OCI-LY1 (cell line): ENCODE data around the gene DEPDC7.

Source experiments
- H2AFZ ChIP-seq: fragments of 200-600 bp; sonication (generic), shearing (Covaris generic); 2 replicates; pipeline ENCODE4 v1.6.0; 2014; ENCODE audit warnings: antibody characterized with exemption, mild to moderate bottlenecking, low read length
- H3F3A ChIP-seq: fragments of 200-600 bp; sonication (generic), shearing (Covaris generic); 2 replicates; pipeline ENCODE4 v1.6.0; 2014; ENCODE audit warnings: mild to moderate bottlenecking, antibody characterized with exemption, low read length, moderate library complexity; ENCODE audit not compliant: insufficient read depth
- H3K27ac ChIP-seq: fragments of 200-600 bp; sonication (generic); 2 replicates; pipeline ENCODE4 v1.5.1; 2014; ENCODE audit warnings: low read length, mixed run types, mild to moderate bottlenecking, low read depth; ENCODE audit not compliant: poor library complexity, severe bottlenecking
- H3K27me3 ChIP-seq: fragments of 200-600 bp; sonication (generic); 2 replicates; pipeline ENCODE4 v1.6.0; 2014; ENCODE audit warnings: antibody characterized with exemption, mild to moderate bottlenecking, low read length, moderate library complexity; ENCODE audit not compliant: insufficient read depth
- H3K36me3 ChIP-seq: fragments of 200-600 bp; sonication (generic); 2 replicates; pipeline ENCODE4 v1.6.1; 2014; ENCODE audit warnings: mild to moderate bottlenecking, antibody characterized with exemption, low read length, moderate library complexity, mixed read lengths; ENCODE audit not compliant: insufficient read depth
- H3K4me1 ChIP-seq: fragments of 200-600 bp; sonication (generic); 2 replicates; pipeline ENCODE4 v1.5.1; 2014; ENCODE audit warnings: mild to moderate bottlenecking, low read length, moderate library complexity; ENCODE audit not compliant: insufficient read depth, severe bottlenecking
- H3K4me2 ChIP-seq: fragments of 200-600 bp; sonication (generic), shearing (Covaris generic); 2 replicates; pipeline ENCODE4 v1.6.1; 2014; ENCODE audit warnings: low read length
- H3K4me3 ChIP-seq: fragments of 200-600 bp; sonication (generic); 2 replicates; pipeline ENCODE4 v1.5.1; 2014; ENCODE audit warnings: low read length, low read depth, mild to moderate bottlenecking, mixed read lengths; ENCODE audit not compliant: poor library complexity, severe bottlenecking
- H3K79me2 ChIP-seq: fragments of 200-600 bp; shearing (Covaris generic); 2 replicates; pipeline ENCODE4 v1.6.1; 2016; ENCODE audit warnings: mixed run types, low read length, mixed read lengths; ENCODE audit not compliant: insufficient read depth
- H3K9ac ChIP-seq: fragments of 200-600 bp; sonication (generic), shearing (Covaris generic); 2 replicates; pipeline ENCODE4 v1.6.1; 2014; ENCODE audit warnings: mild to moderate bottlenecking, low read length, mixed read lengths
- H3K9me2 ChIP-seq: fragments of 200-600 bp; sonication (generic), shearing (Covaris generic); 2 replicates; pipeline ENCODE4 v1.6.1; 2014; ENCODE audit warnings: low read depth, mild to moderate bottlenecking, low read length, mixed read lengths
- H3K9me3 ChIP-seq: fragments of 200-600 bp; shearing (Covaris generic); 2 replicates; pipeline ENCODE4 v1.6.1; 2014; ENCODE audit warnings: low read length, mixed read lengths
- H4K20me1 ChIP-seq: fragments of 200-600 bp; sonication (generic), shearing (Covaris generic); 2 replicates; pipeline ENCODE4 v1.6.0; 2016; ENCODE audit warnings: mild to moderate bottlenecking, low read length; ENCODE audit not compliant: insufficient read depth
- EZH2 ChIP-seq: fragments of 200-600 bp; sonication (generic), shearing (Covaris generic); IDR thresholded peaks from 2 replicates; pipeline ENCODE4 v1.8.0; 2017; ENCODE audit warnings: borderline replicate concordance, mixed run types, mild to moderate bottlenecking, antibody characterized with exemption, low read length, moderate library complexity, mixed read lengths
- TF ChIP-seq, protein P1 (sequence below): fragments of 200-600 bp; sonication (generic), shearing (Covaris generic); IDR thresholded peaks from 2 replicates; pipeline ENCODE4 v1.5.1; 2017; ENCODE audit warnings: mild to moderate bottlenecking, antibody characterized with exemption, low read length, moderate library complexity, mixed read lengths

DEPDC7 gene

DNA sequence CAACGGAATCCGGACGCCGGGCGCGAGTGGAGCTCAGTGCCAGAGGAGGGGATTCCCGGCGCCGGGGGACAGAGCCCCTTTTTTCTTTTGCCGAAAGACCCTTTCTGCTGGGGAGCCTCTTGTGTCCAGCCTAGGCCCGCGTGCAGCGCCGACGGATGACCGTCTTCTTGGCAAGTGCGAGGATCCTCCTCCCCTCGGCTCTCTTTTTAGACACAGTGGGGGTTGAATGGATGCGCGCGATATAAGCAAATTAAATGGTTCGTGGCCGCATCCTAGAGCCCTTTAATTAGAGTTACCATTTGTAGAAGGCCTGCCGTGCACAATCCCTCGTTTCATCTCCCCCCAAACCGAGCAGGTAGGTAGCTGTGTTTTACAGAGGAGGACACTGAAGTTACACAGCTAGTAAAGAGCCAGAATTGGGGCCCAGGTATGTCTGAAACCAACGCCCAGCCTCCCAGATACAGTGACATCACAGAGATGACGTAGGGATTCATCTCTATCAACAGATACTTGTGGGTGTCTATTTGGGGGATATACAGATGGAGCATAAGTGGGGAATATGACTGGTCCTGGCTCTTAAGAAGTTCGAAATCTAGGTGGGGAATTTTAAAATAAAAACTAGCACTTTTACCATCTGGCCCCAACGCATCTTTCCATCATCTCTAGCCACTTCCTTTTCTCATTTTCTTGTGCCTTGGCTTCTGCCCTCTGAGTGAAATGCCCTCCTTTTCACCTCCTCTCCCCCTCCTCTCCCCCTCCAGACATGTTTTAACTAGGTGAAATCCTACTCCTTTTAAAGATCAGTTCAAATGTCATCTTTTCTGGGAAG, 24.6 kb downstream of the DEPDC7 start:
- no peaks in the 10 kb centered on the region for H3F3A ChIP-seq
- H3K9ac ChIP-seq, result peak overlapping the region; percentile 76
- TF ChIP-seq, protein P1, sequence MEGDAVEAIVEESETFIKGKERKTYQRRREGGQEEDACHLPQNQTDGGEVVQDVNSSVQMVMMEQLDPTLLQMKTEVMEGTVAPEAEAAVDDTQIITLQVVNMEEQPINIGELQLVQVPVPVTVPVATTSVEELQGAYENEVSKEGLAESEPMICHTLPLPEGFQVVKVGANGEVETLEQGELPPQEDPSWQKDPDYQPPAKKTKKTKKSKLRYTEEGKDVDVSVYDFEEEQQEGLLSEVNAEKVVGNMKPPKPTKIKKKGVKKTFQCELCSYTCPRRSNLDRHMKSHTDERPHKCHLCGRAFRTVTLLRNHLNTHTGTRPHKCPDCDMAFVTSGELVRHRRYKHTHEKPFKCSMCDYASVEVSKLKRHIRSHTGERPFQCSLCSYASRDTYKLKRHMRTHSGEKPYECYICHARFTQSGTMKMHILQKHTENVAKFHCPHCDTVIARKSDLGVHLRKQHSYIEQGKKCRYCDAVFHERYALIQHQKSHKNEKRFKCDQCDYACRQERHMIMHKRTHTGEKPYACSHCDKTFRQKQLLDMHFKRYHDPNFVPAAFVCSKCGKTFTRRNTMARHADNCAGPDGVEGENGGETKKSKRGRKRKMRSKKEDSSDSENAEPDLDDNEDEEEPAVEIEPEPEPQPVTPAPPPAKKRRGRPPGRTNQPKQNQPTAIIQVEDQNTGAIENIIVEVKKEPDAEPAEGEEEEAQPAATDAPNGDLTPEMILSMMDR, result no peak
- no peak for TF ChIP-seq EZH2
- H3K36me3 ChIP-seq, result peaks cover 12% of the 10 kb centered on the region; the same call in 1 of the 2 replicates
- H3K27ac ChIP-seq, result peak overlapping the region; percentile 69
- H3K9me3 ChIP-seq, result no peaks in the 10 kb centered on the region
- no peaks in the 10 kb centered on the region for H3K9me2 ChIP-seq
- no peaks in the 10 kb centered on the region for H4K20me1 ChIP-seq
- peak overlapping the region; percentile 86 for H3K4me3 ChIP-seq
- no peaks in the 10 kb centered on the region for H3K27me3 ChIP-seq
- H3K4me2 ChIP-seq, result peak overlapping the region; percentile 80
- no peaks in the 10 kb centered on the region for H3K79me2 ChIP-seq
- peak overlapping the region; percentile 67 for H2AFZ ChIP-seq
- peaks cover 19% of the 10 kb centered on the region for H3K4me1 ChIP-seq

DNA sequence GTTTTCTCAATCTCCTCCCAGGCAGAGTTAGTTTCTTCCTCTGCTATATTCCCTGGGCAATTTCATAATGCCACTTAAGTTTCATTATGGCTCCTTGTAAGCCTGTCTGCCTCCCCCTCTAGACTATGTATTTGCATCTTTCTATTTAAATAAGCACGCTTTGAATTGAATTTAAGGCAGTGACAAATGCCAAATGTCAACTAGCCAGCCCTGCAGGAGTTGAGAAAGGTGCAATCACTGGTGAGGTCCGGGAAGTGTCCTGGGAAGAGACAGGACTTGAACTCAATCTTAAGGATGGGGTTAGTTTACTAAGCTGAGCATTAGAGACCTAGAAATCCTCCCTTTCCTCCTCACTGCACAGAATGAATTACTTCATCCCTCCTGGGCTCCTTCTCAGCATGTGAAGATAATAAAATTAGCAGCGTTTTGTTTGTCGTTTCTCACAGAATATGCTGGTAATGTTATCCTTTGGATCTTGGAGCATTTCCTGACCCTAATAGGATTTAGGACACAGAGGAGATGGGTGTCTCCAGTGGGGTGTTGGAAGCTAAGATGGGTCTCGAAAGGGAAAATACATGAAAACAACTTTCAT, 25.3 kb downstream of the DEPDC7 start:
- Histone ChIP-seq H3K9ac (peak overlapping the region; percentile 76), H4K20me1 (no peaks in the 10 kb centered on the region), H3K27ac (peak overlapping the region; percentile 69), H3K27me3 (no peaks in the 10 kb centered on the region), H3K4me2 (peak overlapping the region; percentile 80), H3F3A (no peaks in the 10 kb centered on the region), H2AFZ (no peak overlapping the region), H3K79me2 (no peaks in the 10 kb centered on the region), H3K4me3 (peak overlapping the region; percentile 86), H3K4me1 (peaks cover 19% of the 10 kb centered on the region), H3K36me3 (peaks cover 12% of the 10 kb centered on the region; the same call in 1 of the 2 replicates), H3K9me2 (no peaks in the 10 kb centered on the region), H3K9me3 (no peaks in the 10 kb centered on the region)
- TF ChIP-seq, protein P1, result no peak
- no peak for TF ChIP-seq EZH2

DNA sequence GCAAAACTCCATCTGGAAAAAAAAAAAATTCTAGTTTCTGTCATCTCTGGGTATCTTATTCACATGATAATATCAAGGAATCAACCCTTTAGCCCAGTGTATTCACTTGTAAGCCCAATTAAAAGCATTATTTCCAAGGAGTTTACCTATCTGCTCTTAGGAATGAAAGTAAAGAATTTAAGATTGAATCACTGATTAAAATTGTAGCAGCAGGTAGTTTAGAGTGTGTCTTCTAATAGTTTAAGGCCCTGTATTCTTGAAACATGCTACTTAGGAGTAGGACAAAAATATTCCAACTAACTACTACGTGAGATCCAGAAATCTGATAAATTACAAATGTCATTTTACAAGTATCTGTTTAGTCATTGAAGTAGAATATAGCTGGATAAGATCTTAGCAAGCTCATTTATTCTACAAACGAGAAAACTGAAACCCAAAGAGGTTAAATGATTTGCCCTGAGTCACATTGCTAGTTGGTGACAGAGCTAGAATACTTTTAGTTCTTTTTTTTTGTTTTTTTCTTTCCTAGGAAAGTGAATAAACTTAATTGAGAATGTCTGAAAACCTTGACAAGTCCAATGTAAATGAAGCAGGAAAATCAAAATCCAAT, 27.6 kb downstream of the DEPDC7 start:
- Histone ChIP-seq H3K9ac (no peak overlapping the region), H3F3A (no peaks in the 10 kb centered on the region), H3K4me1 (peaks cover 19% of the 10 kb centered on the region), H3K27me3 (no peaks in the 10 kb centered on the region), H3K27ac (no peak overlapping the region), H3K4me3 (no peak overlapping the region), H3K9me2 (no peaks in the 10 kb centered on the region), H3K36me3 (peaks cover 23% of the 10 kb centered on the region; the same call in 1 of the 2 replicates), H2AFZ (no peak overlapping the region), H4K20me1 (no peaks in the 10 kb centered on the region), H3K4me2 (no peak overlapping the region), H3K79me2 (no peaks in the 10 kb centered on the region), H3K9me3 (no peaks in the 10 kb centered on the region)
- no peak for TF ChIP-seq EZH2
- TF ChIP-seq, protein P1, result no peak
